H1 (cell line): ENCODE results near the gene FADS3. TPM values are rescaled to one million over a fixed set of nuclear protein-coding genes. Genes with fewer than 3 reads are reported as not detected.

Experiments used
- CTCF ChIA-PET: fragments of 300-600 bp; sonication (Branson Sonifier 250); formaldehyde crosslinking; loops from one replicate; lab custom pipeline; 2021; ENCODE audit not compliant: partially characterized antibody; lab: Charles Lee
- POLR2A ChIA-PET: fragments of 300-600 bp; sonication (Branson Sonifier 250); formaldehyde crosslinking; loops from one replicate; lab custom pipeline; 2021; ENCODE audit warnings: inconsistent platforms; ENCODE audit not compliant: partially characterized antibody; lab: Charles Lee
- DNase-seq, 2 experiments: peaks; one replicate each; pipeline versions ENCODE4 v3.0.0 to v3.0.0-alpha.2; 2010 to 2022; ENCODE audit warnings: low spot score in 2 of 2, low read depth in 1 of 2, mixed read lengths in 1 of 2
- FAIRE-seq: peaks from 2 replicates; lab custom pipeline; 2011; peaks lifted over from hg19 to GRCh38; lab: Jason Lieb, UNC
- H2AFZ ChIP-seq: 2 replicates; pipeline ENCODE4 v1.8.1; 2012; ENCODE audit warnings: low read length, inconsistent platforms
- H2AK5ac ChIP-seq: 2 replicates; pipeline ENCODE4 v1.6.1; 2013; ENCODE audit warnings: low read depth, low read length
- H2BK120ac ChIP-seq: replicated peaks from 2 replicates; pipeline ENCODE3; 2013; ENCODE audit warnings: low read depth, low read length, inconsistent platforms
- H2BK12ac ChIP-seq: 2 replicates; pipeline ENCODE4 v1.6.1; 2013; ENCODE audit warnings: low read depth, low read length
- H2BK15ac ChIP-seq: 2 replicates; pipeline ENCODE4 v1.6.1; 2013; ENCODE audit warnings: low read length
- H2BK20ac ChIP-seq: 2 replicates; pipeline ENCODE4 v1.6.1; 2013; ENCODE audit warnings: low read length
- H2BK5ac ChIP-seq: 2 replicates; pipeline ENCODE4 v1.6.1; 2013; ENCODE audit warnings: low read depth, low read length
- H3K14ac ChIP-seq: 2 replicates; pipeline ENCODE4 v1.6.1; 2013; ENCODE audit warnings: inconsistent platforms; ENCODE audit not compliant: insufficient read length
- H3K18ac ChIP-seq: 2 replicates; pipeline ENCODE4 v1.6.1; 2013; ENCODE audit warnings: low read length; ENCODE audit errors: extremely low read depth
- H3K23ac ChIP-seq: 2 replicates; pipeline ENCODE4 v1.6.1; 2013; ENCODE audit warnings: inconsistent platforms; ENCODE audit not compliant: insufficient read length
- H3K23me2 ChIP-seq: 2 replicates; pipeline ENCODE4 v1.6.1; 2013; ENCODE audit warnings: low read depth, low read length
- H3K27ac ChIP-seq: 2 replicates; pipeline ENCODE4 v1.6.1; 2011; ENCODE audit warnings: low read depth, low read length, inconsistent platforms
- H3K27me3 ChIP-seq, 4 experiments: replicated peaks in 1 of 4; 1 replicate in 1 of 4; 2 replicates in 3 of 4; pipeline versions ENCODE4 v1.6.1 to v1.8.1; 2011 to 2013; ENCODE audit warnings: low read length in 3 of 4, mild to moderate bottlenecking in 3 of 4, inconsistent platforms in 2 of 4, mixed read lengths in 2 of 4, moderate library complexity in 1 of 4; ENCODE audit not compliant: control insufficient read depth in 3 of 4, insufficient read depth in 3 of 4; ENCODE audit errors: extremely low read depth in 1 of 4
- H3K36me3 ChIP-seq, 4 experiments: 2 replicates each; pipeline versions ENCODE4 v1.6.1 to v1.8.1; 2011 to 2013; ENCODE audit warnings: mild to moderate bottlenecking in 4 of 4, low read length in 3 of 4, moderate library complexity in 2 of 4, control low read depth in 1 of 4, inconsistent platforms in 1 of 4; ENCODE audit not compliant: insufficient read depth in 4 of 4, control insufficient read depth in 2 of 4
- H3K4ac ChIP-seq: replicated peaks from 2 replicates; pipeline ENCODE3; 2013; ENCODE audit warnings: low read length, low read depth, mixed read lengths, inconsistent platforms; ENCODE audit not compliant: insufficient read length
- H3K4me1 ChIP-seq, 4 experiments: replicated peaks in 1 of 4; 1 replicate in 1 of 4; 2 replicates in 3 of 4; pipeline versions ENCODE4 v1.6.1 to v1.8.1; 2011 to 2013; ENCODE audit warnings: low read length in 3 of 4, inconsistent platforms in 2 of 4, mixed read lengths in 1 of 4; ENCODE audit not compliant: insufficient read depth in 4 of 4, control insufficient read depth in 3 of 4
- H3K4me2 ChIP-seq, 2 experiments: 2 replicates each; pipeline versions ENCODE4 v1.6.1 to v1.8.1; 2011 to 2013; ENCODE audit warnings: low read depth in 2 of 2, low read length in 2 of 2, control low read depth in 1 of 2, inconsistent platforms in 1 of 2, mild to moderate bottlenecking in 1 of 2; ENCODE audit not compliant: insufficient read depth in 1 of 2
- H3K4me3 ChIP-seq, 4 experiments: fragments of 200-600, 300-600 bp in 1 of 4; sonication (generic), shearing (Covaris generic), sonication (Bioruptor Twin) in 1 of 4; 2 replicates each; pipeline versions ENCODE4 v1.5.1 to v1.8.1; 2011 to 2016; ENCODE audit warnings: low read length in 4 of 4, low read depth in 3 of 4, control low read depth in 2 of 4, inconsistent platforms in 2 of 4, mild to moderate bottlenecking in 2 of 4, mixed read lengths in 1 of 4, moderate library complexity in 1 of 4; ENCODE audit not compliant: insufficient read depth in 2 of 4; ENCODE audit errors: extremely low read depth in 1 of 4
- H3K56ac ChIP-seq: replicated peaks from 2 replicates; pipeline ENCODE3; 2013; ENCODE audit warnings: low read depth, mild to moderate bottlenecking, mixed read lengths, low read length, inconsistent platforms; ENCODE audit not compliant: insufficient read length
- H3K79me1 ChIP-seq: 2 replicates; pipeline ENCODE4 v1.6.1; 2013; ENCODE audit warnings: low read depth, low read length, control low read depth
- H3K79me2 ChIP-seq, 2 experiments: 2 replicates each; pipeline versions ENCODE4 v1.6.1 to v1.8.1; 2012 to 2013; ENCODE audit warnings: low read length in 2 of 2, mild to moderate bottlenecking in 2 of 2, inconsistent platforms in 1 of 2; ENCODE audit not compliant: insufficient read depth in 2 of 2, control insufficient read depth in 1 of 2
- H3K9ac ChIP-seq, 4 experiments: replicated peaks in 1 of 4; 1 replicate in 1 of 4; 2 replicates in 3 of 4; pipeline versions ENCODE4 v1.6.1 to v1.8.1; 2011 to 2013; ENCODE audit warnings: low read depth in 3 of 4, low read length in 3 of 4, control low read depth in 2 of 4, mild to moderate bottlenecking in 2 of 4, moderate library complexity in 2 of 4, inconsistent platforms in 1 of 4; ENCODE audit errors: extremely low read depth in 1 of 4
- H3K9me3 ChIP-seq, 2 experiments: 2 replicates each; pipeline versions ENCODE4 v1.6.1 to v1.8.1; 2012 to 2013; ENCODE audit warnings: mild to moderate bottlenecking in 2 of 2, moderate library complexity in 2 of 2, control low read depth in 1 of 2, inconsistent platforms in 1 of 2, low read depth in 1 of 2, low read length in 1 of 2, mixed read lengths in 1 of 2; ENCODE audit not compliant: insufficient read depth in 2 of 2
- H4K20me1 ChIP-seq, 2 experiments: replicated peaks in 1 of 2; 2 replicates each; pipeline versions ENCODE3 to v1.8.1; 2011 to 2013; ENCODE audit warnings: inconsistent platforms in 2 of 2, low read length in 2 of 2, mild to moderate bottlenecking in 1 of 2; ENCODE audit not compliant: insufficient read depth in 2 of 2, control insufficient read depth in 1 of 2
- H4K5ac ChIP-seq: 2 replicates; pipeline ENCODE4 v1.6.1; 2013; ENCODE audit warnings: low read length, low read depth, mixed read lengths, inconsistent platforms; ENCODE audit not compliant: insufficient read length
- H4K8ac ChIP-seq: 2 replicates; pipeline ENCODE4 v1.8.0; 2013; ENCODE audit warnings: mild to moderate bottlenecking, moderate library complexity, low read length, inconsistent platforms; ENCODE audit not compliant: insufficient read depth; ENCODE audit errors: extremely low read depth
- H4K91ac ChIP-seq: replicated peaks from 2 replicates; pipeline ENCODE3; 2013; ENCODE audit warnings: low read length, mixed read lengths, inconsistent platforms; ENCODE audit not compliant: insufficient read length
- ATF2 ChIP-seq: IDR thresholded peaks from 2 replicates; pipeline ENCODE4 v1.6.1; 2012; ENCODE audit warnings: low read length, inconsistent platforms
- BACH1 ChIP-seq: IDR thresholded peaks from 2 replicates; pipeline ENCODE4 v1.6.1; 2012; ENCODE audit warnings: low read length, improper control_type of control experiment
- CREB1 ChIP-seq: IDR thresholded peaks from 2 replicates; pipeline ENCODE4 v1.6.1; 2012; ENCODE audit warnings: inconsistent platforms
- RAD21 ChIP-seq, 2 experiments: IDR thresholded peaks in 1 of 2; conservative IDR thresholded peaks in 1 of 2; 2 replicates each; pipeline ENCODE4 v1.6.1; 2011; ENCODE audit warnings: low read depth in 2 of 2, low read length in 2 of 2, improper control_type of control experiment in 1 of 2, inconsistent platforms in 1 of 2, mild to moderate bottlenecking in 1 of 2, moderate library complexity in 1 of 2
- RXRA ChIP-seq: IDR thresholded peaks from 2 replicates; pipeline ENCODE4 v1.6.1; 2011; ENCODE audit warnings: low read depth, mild to moderate bottlenecking, low read length, moderate library complexity; ENCODE audit not compliant: insufficient read depth
- WGBS, 2 experiments: shearing (Covaris generic) in 1 of 2; methylation state at CpG; one replicate each; pipeline versions ENCODE4 v1.1.6 to v1.1.7; 2013 to 2015; ENCODE audit warnings: low lambda C conversion rate in 2 of 2, mixed read lengths in 2 of 2, inconsistent platforms in 1 of 2, low coverage in 1 of 2, missing lambda C conversion rate in 1 of 2; ENCODE audit not compliant: insufficient replicate concordance in 2 of 2, insufficient coverage in 1 of 2, insufficient read length in 1 of 2; ENCODE audit errors: extremely low coverage in 1 of 2, missing lambda C conversion rate in 1 of 2; 5-methylcytosine and 5-hydroxymethylcytosine counted together
- polyA plus RNA-seq, 7 experiments: library from polyadenylated mRNA; depleted of rRNA in 3 of 7; stranded (reverse) in 5 of 7; unstranded in 2 of 7; fragments of >200 nt in 5 of 7; fragments of 200-250 nt in 2 of 7; gene quantifications; 1 replicate in 5 of 7; 2 replicates in 1 of 7; 4 replicates in 1 of 7; pipeline versions ENCODE4 v1.2.1 to v1.2.3, GENCODE V29; 2011 to 2013; ENCODE audit warnings: missing spikeins in 2 of 7, mixed read lengths in 2 of 7
- total RNA-seq: library from RNA; stranded (reverse); fragmentation: NEBNext Ultra II Directional; extraction: Animal tissue kit (Norgen Biotek cat#: 25700); gene quantifications from 2 replicates; pipeline ENCODE4 v1.2.1, GENCODE V29; 2021
- TF ChIP-seq, protein P1 (sequence below), 3 experiments: IDR thresholded peaks; 1 replicate in 2 of 3; 2 replicates in 1 of 3; pipeline versions ENCODE4 v1.5.1 to v1.6.1; 2011; ENCODE audit warnings: low read length in 3 of 3, mild to moderate bottlenecking in 3 of 3, inconsistent platforms in 2 of 3, low read depth in 1 of 3, moderate library complexity in 1 of 3; ENCODE audit not compliant: insufficient read depth in 1 of 3; ENCODE audit errors: control extremely low read depth in 1 of 3

FADS3 gene
- total and polyA plus RNA-seq, 2 of the 8 experiments (the other 6 are each of a cell fraction or from before 2014, with no cell fraction given) = 43.8 to 76.3 TPM

DNA sequence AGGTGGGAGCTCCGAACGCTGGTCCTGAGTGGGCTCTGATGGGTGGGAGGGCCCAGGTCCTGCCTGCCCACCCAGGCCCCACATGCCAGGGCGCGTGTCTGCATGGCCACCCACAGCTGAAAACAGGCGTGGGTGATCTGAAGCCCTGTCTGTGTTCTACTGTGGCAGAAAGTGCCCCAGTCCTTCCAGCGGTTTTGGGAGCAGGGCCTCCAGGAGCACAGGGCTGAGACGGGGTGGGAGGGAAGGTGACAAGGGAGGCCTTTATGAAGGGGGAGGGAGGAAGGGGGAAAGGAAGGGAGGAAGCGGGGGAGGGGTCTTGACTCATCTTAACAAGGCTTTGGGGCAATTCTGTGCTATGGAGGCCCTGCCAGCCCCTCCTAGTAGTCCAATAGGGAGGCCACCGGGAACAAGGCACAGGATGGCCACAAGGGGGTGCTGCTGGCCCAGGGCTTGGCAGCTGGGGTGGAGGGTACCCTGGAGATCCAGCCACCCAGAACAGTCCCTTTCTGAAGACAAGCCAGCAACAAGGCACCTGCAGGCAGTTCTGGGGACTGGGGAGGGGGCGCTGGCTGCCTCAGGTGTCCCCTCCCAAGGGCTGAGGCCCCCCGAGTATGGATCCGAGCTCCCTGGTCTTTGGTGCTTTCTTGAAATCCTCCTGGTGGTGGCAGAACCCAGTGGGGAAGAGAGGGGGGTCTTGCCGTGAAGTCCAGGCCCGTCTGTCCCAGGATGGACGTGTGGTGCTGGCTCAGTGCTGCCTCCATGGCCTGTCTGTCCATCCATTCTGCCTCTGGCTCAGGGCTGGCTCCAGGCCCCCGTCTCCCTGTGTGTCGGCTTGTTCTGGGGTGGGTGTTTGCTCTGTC lies 6.3 kb upstream of the FADS3 start:
- no peak overlapping the region for H2BK5ac ChIP-seq
- 0 out of 2 replicates have a peak overlapping the region, but pooled peaks have one; percentile 68 for H2BK12ac ChIP-seq
- peaks cover 0 to 11% (median 2%) of the 10 kb centered on the region in 4 experiments; a peak in 3 of 7 replicates for H3K4me1 ChIP-seq
- no peak overlapping the region for H3K4ac ChIP-seq
- no peaks in the 10 kb centered on the region for H3K79me2 ChIP-seq
- no peak overlapping the region; the same call in 1 of the 2 replicates for H2BK15ac ChIP-seq
- no peak overlapping the region for H3K56ac ChIP-seq
- H4K5ac ChIP-seq = no peak overlapping the region
- peak; percentile 63 to 98 for DNase-seq
- H3K23me2 ChIP-seq = no peaks in the 10 kb centered on the region
- H2AK5ac ChIP-seq = no peak overlapping the region
- no peak overlapping the region; the same call in 1 of the 2 replicates for H4K8ac ChIP-seq
- H3K14ac ChIP-seq = no peak overlapping the region
- 80% methylated on average over 14 of the region's 17 CpGs; no CpG with 5 or more reads in 1 of the 2 experiments for WGBS, 2 experiments
- no peak overlapping the region for H2BK20ac ChIP-seq
- 0 out of 2 replicates have a peak overlapping the region, but pooled peaks have one; percentile 2 for H3K27ac ChIP-seq
- H2BK120ac ChIP-seq = no peak overlapping the region
- ChIA-PET CTCF (interaction anchor here (0.6 to 23.2 kb wide), 55 partner anchors 13 to 332 kb away, joined by 3 to 658 read pairs (median 6); partner anchors contain the start of genes BEST1, FTH1 and RAB3IL1), POLR2A (interaction anchor here (0.9 to 15.5 kb wide), 10 partner anchors 12 to 184 kb away, joined by 3 to 137 read pairs (median 4); partner anchors contain the start of genes BEST1 and FTH1)
- peak overlapping the region; percentile 41 for H4K91ac ChIP-seq
- no peak overlapping the region for H3K18ac ChIP-seq
- H3K9me3 ChIP-seq = no peaks in the 10 kb centered on the region
- no peak overlapping the region for H3K4me3 ChIP-seq
- H3K9ac ChIP-seq = no peak overlapping the region
- H3K4me2 ChIP-seq = no peak overlapping the region
- H3K79me1 ChIP-seq = no peaks in the 10 kb centered on the region
- H4K20me1 ChIP-seq = no peaks in the 10 kb centered on the region
- no peak overlapping the region for H2AFZ ChIP-seq
- FAIRE-seq = no peak
- no peaks in the 10 kb centered on the region for H3K27me3 ChIP-seq
- no peak overlapping the region for H3K23ac ChIP-seq
- H3K36me3 ChIP-seq = no peaks in the 10 kb centered on the region
- TF ChIP-seq BACH1 = peak; percentile 35; the same call in 1 of the 2 replicates
- TF ChIP-seq RAD21 (IDR thresholded peaks at IDR 0.05 in 1 of 2, conservative IDR thresholded peaks at IDR 0.05 in 1 of 2; ENCODE audit: low read depth in 2 of 2, low read length in 2 of 2) = peak; percentile 97 to 98
- TF ChIP-seq, protein P1, sequence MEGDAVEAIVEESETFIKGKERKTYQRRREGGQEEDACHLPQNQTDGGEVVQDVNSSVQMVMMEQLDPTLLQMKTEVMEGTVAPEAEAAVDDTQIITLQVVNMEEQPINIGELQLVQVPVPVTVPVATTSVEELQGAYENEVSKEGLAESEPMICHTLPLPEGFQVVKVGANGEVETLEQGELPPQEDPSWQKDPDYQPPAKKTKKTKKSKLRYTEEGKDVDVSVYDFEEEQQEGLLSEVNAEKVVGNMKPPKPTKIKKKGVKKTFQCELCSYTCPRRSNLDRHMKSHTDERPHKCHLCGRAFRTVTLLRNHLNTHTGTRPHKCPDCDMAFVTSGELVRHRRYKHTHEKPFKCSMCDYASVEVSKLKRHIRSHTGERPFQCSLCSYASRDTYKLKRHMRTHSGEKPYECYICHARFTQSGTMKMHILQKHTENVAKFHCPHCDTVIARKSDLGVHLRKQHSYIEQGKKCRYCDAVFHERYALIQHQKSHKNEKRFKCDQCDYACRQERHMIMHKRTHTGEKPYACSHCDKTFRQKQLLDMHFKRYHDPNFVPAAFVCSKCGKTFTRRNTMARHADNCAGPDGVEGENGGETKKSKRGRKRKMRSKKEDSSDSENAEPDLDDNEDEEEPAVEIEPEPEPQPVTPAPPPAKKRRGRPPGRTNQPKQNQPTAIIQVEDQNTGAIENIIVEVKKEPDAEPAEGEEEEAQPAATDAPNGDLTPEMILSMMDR (IDR thresholded peaks at IDR 0.05; ENCODE audit: control extremely low read depth in 1 of 3, insufficient read depth in 1 of 3, low read depth in 1 of 3, low read length in 3 of 3) = peak in 2 of 3 experiments; percentile 96 to 97; a peak in 3 of 4 replicates
- TF ChIP-seq CREB1 = no peak
- TF ChIP-seq ATF2 = no peak
- no peak for TF ChIP-seq RXRA
